K562 (cell line): Measurements from ENCODE around the gene IGSF9.

Experiments used
- HEY1 ChIP-seq: fragments of 250-450 bp; sonication (Bioruptor Pico); IDR thresholded peaks from 2 replicates; pipeline ENCODE4 v1.5.0; 2020; ENCODE audit warnings: mild to moderate bottlenecking, moderate library complexity, borderline replicate concordance
- TF ChIP-seq, protein P1 (sequence below): fragments of 200-600 bp; sonication (generic); IDR thresholded peaks from one replicate; pipeline ENCODE4 v1.6.1; 2012; ENCODE audit warnings: mild to moderate bottlenecking, low read depth, low read length, inconsistent platforms
- TF ChIP-seq, protein P2 (sequence below): fragments of 250-450 bp; sonication (Bioruptor Pico); IDR thresholded peaks from 2 replicates; pipeline ENCODE4 v1.8.0; 2021; ENCODE audit warnings: moderate library complexity, mild to moderate bottlenecking, inconsistent platforms
- TF ChIP-seq, protein P3 (sequence below): sonication (generic); formaldehyde crosslinking; IDR thresholded peaks from 2 replicates; pipeline ENCODE4 v1.8.0; 2023; ENCODE audit warnings: mild to moderate bottlenecking, missing genetic modification reagents

DNA sequence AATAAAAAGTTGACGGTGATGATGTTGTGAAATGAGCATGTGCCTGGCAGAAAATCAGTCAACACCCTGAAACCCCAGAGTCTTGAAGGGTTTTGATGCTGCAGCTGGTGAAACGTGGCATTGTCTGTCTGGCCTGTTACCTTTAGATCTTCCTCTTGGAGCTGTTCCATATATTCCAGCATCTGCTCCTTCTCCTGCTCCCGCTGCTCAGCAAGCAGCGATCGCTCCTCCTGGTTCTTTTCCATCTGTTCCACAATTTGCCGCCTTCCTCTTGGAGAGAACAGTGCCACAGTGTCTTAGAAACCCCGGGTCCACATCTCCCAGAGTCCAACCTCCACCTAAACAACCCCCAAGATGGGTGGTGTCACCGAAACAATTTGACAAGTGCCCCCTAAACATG is 61.1 kb downstream of the IGSF9 start:
- TF ChIP-seq, protein P1, sequence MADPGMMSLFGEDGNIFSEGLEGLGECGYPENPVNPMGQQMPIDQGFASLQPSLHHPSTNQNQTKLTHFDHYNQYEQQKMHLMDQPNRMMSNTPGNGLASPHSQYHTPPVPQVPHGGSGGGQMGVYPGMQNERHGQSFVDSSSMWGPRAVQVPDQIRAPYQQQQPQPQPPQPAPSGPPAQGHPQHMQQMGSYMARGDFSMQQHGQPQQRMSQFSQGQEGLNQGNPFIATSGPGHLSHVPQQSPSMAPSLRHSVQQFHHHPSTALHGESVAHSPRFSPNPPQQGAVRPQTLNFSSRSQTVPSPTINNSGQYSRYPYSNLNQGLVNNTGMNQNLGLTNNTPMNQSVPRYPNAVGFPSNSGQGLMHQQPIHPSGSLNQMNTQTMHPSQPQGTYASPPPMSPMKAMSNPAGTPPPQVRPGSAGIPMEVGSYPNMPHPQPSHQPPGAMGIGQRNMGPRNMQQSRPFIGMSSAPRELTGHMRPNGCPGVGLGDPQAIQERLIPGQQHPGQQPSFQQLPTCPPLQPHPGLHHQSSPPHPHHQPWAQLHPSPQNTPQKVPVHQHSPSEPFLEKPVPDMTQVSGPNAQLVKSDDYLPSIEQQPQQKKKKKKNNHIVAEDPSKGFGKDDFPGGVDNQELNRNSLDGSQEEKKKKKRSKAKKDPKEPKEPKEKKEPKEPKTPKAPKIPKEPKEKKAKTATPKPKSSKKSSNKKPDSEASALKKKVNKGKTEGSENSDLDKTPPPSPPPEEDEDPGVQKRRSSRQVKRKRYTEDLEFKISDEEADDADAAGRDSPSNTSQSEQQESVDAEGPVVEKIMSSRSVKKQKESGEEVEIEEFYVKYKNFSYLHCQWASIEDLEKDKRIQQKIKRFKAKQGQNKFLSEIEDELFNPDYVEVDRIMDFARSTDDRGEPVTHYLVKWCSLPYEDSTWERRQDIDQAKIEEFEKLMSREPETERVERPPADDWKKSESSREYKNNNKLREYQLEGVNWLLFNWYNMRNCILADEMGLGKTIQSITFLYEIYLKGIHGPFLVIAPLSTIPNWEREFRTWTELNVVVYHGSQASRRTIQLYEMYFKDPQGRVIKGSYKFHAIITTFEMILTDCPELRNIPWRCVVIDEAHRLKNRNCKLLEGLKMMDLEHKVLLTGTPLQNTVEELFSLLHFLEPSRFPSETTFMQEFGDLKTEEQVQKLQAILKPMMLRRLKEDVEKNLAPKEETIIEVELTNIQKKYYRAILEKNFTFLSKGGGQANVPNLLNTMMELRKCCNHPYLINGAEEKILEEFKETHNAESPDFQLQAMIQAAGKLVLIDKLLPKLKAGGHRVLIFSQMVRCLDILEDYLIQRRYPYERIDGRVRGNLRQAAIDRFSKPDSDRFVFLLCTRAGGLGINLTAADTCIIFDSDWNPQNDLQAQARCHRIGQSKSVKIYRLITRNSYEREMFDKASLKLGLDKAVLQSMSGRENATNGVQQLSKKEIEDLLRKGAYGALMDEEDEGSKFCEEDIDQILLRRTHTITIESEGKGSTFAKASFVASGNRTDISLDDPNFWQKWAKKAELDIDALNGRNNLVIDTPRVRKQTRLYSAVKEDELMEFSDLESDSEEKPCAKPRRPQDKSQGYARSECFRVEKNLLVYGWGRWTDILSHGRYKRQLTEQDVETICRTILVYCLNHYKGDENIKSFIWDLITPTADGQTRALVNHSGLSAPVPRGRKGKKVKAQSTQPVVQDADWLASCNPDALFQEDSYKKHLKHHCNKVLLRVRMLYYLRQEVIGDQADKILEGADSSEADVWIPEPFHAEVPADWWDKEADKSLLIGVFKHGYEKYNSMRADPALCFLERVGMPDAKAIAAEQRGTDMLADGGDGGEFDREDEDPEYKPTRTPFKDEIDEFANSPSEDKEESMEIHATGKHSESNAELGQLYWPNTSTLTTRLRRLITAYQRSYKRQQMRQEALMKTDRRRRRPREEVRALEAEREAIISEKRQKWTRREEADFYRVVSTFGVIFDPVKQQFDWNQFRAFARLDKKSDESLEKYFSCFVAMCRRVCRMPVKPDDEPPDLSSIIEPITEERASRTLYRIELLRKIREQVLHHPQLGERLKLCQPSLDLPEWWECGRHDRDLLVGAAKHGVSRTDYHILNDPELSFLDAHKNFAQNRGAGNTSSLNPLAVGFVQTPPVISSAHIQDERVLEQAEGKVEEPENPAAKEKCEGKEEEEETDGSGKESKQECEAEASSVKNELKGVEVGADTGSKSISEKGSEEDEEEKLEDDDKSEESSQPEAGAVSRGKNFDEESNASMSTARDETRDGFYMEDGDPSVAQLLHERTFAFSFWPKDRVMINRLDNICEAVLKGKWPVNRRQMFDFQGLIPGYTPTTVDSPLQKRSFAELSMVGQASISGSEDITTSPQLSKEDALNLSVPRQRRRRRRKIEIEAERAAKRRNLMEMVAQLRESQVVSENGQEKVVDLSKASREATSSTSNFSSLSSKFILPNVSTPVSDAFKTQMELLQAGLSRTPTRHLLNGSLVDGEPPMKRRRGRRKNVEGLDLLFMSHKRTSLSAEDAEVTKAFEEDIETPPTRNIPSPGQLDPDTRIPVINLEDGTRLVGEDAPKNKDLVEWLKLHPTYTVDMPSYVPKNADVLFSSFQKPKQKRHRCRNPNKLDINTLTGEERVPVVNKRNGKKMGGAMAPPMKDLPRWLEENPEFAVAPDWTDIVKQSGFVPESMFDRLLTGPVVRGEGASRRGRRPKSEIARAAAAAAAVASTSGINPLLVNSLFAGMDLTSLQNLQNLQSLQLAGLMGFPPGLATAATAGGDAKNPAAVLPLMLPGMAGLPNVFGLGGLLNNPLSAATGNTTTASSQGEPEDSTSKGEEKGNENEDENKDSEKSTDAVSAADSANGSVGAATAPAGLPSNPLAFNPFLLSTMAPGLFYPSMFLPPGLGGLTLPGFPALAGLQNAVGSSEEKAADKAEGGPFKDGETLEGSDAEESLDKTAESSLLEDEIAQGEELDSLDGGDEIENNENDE, result no peak
- TF ChIP-seq HEY1 (CRISPR knock-in tag), result no peak
- TF ChIP-seq, protein P2, sequence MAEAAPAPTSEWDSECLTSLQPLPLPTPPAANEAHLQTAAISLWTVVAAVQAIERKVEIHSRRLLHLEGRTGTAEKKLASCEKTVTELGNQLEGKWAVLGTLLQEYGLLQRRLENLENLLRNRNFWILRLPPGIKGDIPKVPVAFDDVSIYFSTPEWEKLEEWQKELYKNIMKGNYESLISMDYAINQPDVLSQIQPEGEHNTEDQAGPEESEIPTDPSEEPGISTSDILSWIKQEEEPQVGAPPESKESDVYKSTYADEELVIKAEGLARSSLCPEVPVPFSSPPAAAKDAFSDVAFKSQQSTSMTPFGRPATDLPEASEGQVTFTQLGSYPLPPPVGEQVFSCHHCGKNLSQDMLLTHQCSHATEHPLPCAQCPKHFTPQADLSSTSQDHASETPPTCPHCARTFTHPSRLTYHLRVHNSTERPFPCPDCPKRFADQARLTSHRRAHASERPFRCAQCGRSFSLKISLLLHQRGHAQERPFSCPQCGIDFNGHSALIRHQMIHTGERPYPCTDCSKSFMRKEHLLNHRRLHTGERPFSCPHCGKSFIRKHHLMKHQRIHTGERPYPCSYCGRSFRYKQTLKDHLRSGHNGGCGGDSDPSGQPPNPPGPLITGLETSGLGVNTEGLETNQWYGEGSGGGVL, result no peak
- TF ChIP-seq, protein P3, sequence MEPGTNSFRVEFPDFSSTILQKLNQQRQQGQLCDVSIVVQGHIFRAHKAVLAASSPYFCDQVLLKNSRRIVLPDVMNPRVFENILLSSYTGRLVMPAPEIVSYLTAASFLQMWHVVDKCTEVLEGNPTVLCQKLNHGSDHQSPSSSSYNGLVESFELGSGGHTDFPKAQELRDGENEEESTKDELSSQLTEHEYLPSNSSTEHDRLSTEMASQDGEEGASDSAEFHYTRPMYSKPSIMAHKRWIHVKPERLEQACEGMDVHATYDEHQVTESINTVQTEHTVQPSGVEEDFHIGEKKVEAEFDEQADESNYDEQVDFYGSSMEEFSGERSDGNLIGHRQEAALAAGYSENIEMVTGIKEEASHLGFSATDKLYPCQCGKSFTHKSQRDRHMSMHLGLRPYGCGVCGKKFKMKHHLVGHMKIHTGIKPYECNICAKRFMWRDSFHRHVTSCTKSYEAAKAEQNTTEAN (CRISPR knock-in tag), result no peak
